Right hindlimb (tissue), 1 donor: Measurements from ENCODE around the gene PLEKHA8.
"Not testable (repeated sequence)": the region's sequence is repeated elsewhere in the genome, so short reads cannot be mapped to it uniquely, and the experiment has no call there.

Source experiments
- DNase-seq: peaks from one replicate; pipeline ENCODE4 v3.0.0-alpha.2; 2018

The PLEKHA8 gene

DNA sequence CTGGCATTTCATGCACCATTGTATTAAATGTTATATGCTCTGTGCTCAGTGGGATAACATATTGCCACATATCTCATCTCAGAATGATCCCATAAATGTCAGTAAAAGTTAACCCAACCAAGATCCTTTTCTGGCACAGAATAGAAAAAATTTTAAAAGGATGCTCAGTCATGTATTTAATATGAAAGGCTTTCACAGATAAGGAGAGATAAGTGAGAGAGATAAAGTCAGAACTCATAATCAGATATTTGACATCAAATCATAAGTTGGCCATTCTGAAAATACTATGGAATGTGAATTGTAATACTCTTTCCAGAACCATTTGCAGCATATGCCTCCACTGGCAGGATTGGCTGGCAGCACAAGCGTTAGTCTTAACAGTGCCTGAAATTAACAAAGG lies 38.5 kb downstream of the PLEKHA8 start:
- no peak for DNase-seq

DNA sequence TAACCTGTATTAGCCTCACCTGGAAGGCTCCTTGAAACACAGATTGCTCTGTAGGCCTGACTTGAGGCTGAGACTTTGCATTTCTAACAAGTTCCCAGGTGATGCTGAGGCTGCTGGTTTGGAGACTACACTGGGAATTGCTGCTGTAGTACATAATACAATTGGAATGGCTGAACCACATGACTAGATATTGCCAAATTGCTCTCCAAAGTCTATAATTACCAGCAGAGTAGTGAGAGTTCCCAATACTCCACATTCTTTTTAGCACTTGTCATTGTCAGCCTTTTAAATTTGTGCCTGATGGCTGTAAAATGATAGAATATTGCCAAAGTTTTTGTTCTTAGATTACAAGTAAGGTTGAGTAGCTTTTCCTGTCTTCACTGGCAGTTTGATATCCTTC lies 39.9 kb downstream of the PLEKHA8 start:
- no peak for DNase-seq

DNA sequence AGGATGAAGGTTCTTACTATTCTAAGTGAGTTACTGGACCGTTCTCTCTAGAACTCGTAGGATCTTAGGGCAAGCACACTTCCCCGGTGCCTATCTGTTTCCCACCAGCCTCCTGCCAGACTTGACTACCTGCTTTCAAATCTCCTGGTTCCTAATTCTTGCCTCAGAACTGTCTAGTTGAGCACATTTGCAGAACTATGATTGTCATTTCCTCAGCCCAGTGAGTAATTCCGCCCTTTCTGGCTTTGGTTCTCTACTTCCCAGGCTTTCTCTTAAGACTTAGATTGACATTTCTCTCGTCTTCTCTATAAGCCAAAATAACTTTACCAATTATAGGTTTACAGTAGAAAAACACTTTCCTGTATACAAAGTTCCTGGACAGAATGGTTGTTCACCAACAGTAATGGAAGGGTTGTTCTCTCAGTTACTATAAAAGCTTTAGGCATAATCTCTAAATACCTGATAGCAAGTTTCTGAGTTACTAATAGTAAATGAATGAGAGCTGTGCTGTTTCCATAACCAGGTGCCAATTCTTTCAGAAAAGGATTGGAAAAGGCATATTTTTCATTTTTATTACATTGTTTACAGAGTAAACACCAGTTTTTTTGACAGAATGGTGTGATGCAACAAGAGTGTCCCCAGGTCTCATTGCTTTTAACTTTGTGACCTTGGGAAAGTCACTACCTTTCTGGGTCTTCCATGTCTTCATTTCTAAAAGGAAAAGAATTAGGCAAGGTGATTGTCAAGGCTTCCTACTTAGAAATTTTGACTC lies 41.1 kb downstream of the PLEKHA8 start:
- no peak for DNase-seq

DNA sequence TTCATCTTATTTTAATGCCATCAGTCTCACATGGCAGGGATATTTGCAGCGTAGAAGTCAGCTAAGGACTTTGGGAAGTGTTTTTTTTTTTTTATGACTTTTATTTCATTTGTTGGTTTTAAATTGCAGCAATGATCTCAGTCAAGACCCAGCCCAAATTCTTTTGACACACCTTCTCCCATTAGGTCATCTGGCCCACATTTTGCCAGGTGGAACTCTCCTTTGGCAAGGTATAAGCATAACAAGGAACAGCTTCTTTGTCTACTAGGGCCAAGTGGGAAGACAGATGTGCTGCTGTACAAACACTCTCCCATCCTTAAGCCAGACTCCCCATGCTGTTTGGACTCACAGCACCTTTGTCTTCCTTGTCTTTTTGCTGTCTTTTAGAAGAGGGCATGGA lies 41.8 kb downstream of the PLEKHA8 start:
- no peak for DNase-seq

DNA sequence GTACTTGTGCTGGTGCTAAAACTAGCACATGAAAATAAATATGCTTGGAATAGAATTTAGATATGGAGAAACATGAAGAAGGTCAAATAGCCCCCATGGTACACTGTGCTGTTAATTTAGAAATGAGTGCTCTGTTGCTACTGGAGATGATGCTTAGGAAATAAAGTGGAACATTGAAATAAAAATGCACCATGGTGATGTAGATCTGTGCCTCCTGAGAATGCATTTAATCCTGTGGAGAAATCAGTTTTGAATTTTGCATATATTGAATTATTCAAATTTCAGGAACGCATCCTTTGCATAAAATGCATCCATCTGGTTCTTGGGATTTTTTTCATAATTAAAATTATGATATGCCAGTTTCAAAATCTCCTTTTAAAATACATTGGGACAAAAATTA lies 44.5 kb downstream of the PLEKHA8 start:
- no peak for DNase-seq

DNA sequence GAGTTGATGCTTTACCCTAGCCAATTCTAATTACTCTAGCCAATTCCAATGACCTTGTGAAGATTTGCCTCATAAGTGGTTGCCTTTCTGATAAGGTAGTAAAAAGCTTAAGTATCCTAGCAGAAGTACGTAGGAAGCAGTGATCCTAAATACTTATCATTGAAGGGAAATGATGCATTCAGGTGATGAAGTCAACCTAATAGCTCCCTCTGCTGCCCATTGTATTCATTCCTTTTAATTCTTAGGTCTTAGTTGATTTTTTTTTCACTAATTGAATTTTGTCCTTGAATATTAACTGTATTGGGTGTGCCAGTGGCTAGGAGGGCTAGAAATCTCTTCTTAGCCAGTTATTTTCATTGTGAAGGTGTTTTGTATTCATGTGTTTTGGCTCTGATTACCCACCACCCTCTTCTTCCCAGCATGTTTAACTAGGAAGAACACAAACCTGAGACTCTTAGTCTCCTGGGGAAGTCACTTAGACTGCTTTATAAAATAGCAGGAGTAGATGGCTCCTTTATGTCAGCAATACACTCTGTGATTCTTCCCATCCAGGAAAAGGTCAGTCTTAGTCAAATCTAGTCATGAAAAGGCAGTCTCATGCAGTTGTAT lies 46.3 kb downstream of the PLEKHA8 start:
- DNase-seq = no peak

DNA sequence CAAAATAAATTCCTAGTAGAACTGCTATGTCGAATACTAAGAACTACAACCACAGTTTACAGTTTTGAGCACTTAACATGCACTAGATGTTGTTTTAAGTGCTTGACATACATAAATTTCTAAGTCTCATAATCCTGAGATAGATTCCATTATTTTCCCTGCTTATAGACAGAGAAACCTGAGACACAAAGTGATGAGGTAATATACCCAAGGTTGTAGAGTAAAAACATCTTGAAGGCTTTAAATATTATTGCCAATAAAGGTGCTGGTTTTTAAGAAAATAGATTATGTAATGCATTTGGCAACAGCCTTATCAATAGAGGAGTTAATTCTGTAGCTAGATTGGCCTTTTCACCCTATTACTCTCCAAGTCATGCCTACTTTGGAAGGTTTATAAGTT lies 48.2 kb downstream of the PLEKHA8 start:
- no peak for DNase-seq

DNA sequence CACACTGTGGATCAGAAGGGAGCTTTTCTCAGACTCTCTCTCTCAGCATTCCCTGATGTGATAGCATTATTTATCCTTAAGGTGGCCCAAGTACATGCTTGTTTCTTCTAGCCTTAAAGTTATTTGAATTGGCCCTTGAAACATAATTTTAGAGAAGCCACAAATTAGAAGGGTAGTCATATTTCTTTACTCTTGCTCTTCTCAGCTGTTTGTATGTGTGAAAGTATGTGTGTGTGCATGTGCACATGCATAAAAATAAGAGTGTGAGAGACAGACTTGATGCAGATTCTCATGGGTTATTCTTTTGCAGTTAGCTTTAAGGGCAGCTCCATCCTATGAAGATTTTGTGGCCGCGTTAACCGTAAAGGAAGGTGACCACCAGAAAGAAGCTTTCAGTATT lies 50.1 kb downstream of the PLEKHA8 start:
- no peak for DNase-seq

DNA sequence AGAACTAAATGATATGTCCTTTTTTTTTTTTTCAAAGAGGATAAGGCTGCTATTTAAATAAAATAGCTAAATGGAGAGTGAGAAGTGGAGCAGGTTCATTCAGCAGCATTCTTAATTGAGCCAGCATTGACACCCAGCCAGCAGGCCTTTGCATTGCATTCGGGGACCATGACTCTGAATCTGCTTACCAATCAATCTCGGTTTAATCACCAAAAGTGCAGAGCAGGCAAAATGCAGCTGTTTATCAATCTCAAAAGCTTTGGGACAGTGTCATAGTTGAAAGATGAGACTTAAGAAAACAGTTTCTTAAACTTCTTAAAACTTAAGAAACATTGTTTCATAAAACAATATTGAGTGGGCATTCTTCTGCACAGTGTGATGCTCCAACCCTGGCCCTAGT lies 51.7 kb downstream of the PLEKHA8 start:
- DNase-seq = no peak

DNA sequence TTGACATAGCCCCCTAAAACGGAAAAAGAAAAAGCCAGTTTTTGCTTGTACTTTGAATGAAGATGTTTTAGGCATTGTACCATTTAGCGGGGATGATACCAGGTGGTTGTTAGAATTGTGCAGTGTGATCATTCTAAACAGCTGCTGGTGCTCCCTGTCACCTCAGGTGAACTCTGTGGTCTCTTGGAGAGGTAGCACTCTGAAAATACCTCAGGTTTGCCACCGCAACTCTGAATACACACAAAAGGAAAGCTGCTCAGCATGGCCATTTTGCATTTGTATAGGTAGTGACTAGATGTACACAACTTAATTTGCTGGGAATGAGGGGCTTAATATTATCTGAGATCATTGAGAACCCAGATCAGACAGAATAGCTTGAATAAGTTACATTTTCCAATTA lies 52.6 kb downstream of the PLEKHA8 start:
- DNase-seq = no peak

DNA sequence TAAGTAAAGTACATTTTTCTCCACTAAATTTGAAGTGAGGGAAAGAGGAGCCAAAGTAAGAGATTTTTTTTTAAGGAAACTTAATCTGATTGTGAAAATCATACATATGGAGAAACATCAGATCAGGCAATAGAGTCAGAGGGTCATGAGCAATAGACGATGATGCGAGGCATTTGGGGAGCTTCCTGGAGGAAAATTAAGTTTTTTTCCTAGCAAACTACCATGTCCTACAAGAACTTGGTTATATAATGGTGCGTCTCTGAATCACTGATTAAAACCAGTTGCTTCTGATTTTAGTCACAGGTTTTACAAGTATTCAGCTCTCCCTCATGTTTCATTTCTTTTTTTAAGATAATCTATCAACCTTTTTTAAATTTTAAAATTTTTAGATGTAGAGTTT lies 54.5 kb downstream of the PLEKHA8 start:
- DNase-seq = no peak

DNA sequence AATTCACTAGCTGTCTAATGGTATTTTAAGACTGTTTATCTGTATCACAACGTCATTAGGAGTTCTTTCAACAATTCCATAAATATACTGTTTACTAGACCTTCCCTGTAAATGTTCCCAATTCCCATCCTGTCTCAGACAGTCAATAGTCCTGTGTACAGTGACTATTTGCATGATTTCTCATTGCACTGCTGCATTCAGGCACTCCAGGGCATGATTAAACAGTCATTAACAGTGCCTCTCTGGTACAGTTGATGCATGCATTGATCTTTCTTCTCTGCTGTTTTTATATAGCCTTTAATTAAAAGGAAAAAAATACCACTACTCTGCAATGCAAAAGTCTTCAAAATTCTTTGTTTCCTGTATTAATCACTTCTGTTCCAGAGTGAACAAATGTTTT lies 55.1 kb downstream of the PLEKHA8 start:
- DNase-seq = no peak

DNA sequence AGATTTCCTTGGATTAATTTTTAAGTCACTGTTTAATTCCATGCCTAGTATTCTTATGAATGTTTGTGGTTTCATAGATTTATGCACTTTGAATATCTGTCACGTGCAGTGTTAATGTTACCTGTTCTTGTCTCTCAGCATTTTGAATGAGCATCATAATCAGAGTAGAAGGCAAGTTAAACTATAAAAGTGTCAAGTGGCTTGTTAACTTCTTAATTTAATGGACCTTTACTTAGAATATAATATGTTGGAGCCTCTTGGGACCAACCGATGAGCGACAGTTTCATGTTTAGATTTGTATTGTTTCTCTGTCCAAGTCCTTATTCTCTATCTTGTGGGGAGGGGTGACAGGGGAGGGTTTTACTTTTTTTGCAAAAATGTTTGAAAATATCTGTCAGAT lies 56.0 kb downstream of the PLEKHA8 start:
- DNase-seq = no peak

DNA sequence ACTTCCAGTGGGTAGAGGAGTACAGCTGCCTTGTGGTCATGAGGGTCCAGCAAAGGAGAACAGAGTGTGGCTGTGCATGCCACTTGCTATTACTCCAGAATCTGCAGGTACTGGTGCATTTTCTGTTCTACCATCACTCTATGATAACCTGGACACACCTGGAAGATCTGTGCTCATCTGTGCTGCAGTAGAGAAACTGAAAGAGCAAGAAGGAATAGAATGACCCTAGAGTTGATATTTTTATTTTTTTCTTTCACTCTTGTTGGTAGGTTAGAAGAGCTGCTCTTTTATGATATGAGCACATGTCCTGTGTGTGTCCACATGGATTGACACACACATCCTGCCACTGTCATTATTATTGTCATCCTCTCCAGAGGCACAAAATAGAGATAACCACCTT lies 58.3 kb downstream of the PLEKHA8 start:
- DNase-seq = no peak

DNA sequence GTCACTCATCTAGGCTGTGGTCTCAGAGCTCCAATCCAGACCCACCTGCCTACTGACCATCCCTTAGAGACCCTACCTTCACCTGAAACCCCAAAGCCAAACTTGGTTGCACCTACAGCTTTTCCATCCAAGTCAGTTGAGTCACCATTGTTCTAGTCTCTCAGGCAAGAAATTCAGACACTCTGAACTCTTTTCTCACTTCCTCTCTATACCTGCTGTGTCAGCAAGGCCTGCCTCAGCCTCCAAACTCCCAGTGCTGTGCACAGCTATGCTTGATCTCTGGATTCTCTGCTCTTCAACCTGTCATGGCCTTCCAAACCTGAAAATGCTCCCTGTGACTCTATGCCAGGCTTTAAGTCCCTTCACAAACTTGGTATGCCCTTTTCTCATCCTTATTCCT lies 59.2 kb downstream of the PLEKHA8 start:
- DNase-seq = no peak

DNA sequence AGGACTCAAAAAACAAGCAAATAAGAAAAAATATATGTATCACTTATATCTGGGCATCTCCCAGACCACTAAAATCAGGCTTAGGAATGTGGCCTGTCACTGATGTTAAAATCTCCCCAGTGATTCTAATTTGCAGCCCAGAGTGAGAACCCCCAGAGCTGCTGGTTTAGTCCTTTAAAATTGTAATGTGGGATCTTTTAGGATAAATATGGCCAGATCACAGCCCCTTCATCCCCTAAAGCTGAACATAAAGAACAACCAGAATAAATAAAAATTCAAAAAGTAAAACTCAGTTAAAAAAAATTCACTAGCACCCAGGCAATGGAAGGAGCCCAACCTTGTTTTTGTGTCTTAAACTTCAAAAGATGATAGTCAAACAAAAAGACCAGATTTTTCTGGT lies 60.1 kb downstream of the PLEKHA8 start:
- no peak for DNase-seq

DNA sequence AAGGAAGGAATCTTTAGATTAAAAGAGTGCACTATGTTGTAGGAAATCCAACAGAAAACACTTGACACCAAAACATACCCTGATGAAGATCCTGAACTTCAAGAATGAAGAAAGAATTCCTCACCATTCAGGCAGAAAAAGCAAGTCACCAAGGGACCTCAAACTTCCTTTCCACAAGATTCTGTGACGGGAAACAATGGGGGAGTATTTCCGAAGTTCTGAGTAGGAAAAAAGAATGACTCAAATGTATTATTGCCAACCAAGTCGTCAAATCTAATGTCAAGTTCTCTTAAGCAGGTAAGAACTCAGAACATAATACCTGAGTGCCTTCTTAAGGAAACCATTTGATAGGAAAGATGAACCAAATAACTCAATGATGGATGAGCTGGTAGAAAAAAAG lies 61.9 kb downstream of the PLEKHA8 start:
- DNase-seq = no peak

DNA sequence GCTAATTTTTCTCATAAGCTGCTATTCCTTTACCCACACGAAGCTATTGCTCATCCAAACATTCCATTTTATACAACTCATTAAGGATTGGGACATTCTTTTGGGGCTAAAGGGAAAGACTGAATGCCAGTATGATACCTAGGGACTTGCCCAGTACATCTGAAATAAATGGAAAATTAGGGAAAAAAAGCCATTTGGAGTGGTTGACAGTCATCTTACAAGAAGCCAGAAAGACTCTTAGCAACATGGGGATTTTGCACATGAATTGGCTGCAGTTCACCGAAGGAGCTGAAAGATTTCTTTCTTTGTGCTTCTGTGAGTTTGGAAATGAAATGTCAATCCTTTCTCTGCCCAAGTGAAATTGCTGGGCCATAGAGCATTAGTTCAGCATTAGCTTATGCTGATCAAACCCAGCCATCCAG lies 63.3 kb downstream of the PLEKHA8 start:
- DNase-seq = no peak

DNA sequence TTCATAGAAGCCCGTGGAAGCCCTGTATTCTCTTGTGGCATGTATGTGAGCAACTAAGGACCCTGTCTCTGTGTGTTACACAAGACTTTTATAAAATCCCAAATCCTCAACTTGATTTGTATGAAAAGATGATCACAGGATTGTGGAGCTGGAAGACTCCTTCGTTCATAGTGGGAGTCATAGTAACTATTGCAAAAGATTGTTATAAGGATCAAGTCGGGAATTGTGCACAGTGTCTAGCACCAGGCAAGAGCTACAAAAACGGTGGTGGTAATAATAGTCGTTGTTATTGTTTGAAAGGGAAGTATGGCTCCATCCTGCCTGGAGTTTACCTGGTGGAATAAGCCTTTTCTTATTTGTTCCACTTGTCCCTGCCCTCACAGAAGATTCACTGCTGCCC lies 63.8 kb downstream of the PLEKHA8 start:
- no peak for DNase-seq

DNA sequence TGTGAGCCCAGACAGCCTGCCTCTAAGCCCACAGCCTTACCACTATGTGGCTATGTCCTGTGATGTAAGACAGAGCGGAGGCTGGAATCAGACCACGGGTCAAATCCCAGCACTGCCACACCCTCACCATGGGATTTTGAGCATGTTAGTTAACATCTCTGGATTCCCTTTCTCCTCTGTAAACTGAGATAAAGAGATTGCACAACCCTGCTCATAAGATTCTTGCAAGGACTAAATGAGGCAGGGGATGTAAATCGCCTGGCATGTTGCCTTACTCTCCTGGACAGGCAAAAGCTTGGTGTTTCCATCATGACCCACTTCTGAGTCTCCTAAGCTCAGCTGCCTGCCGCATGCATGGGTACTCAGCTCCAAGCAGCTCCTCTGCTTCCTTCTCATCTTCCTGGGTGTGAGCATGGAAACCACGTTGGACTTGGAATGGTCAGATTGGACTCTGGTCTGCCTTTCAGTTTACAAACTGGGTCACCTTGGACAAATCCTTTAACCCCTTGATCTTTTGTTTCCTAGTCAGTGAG lies 65.3 kb downstream of the PLEKHA8 start:
- DNase-seq = no peak

DNA sequence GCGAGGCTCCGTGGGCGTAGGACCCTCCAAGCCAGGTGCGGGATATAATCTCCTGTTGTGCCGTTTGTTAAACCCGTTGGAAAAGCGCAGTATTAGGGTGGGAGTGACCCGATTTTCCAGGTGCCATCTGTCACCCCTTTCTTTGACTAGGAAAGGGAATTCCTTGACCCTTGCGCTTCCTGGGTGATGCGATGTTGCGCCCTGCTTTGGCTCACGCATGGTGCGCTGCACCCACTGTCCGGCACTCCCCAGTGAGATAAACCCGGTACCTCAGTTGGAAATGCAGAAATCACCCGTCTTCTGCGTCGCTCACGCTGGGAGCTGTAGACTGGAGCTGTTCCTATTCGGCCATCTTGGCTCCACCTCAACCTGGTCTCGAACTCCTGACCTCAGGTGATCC lies 70.4 kb downstream of the PLEKHA8 start:
- not testable (repeated sequence) for DNase-seq

DNA sequence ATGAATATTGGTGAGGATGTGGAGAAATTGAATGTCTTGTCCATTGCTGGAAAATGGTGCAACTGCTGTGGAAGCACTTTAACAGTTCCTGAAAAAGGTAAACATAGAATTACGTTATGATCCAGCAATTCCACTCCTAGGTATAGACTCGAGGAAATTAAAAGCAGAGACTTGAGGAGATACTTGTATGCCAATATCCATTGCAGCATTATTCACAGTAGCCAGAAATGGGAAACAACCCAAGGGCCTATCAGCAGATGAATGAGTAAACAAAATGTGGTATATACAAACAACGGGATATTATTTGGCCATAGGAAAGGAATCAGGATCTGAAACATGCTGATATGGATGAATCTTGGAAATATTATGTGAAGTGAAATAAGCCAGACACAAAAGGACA lies 74.1 kb downstream of the PLEKHA8 start:
- DNase-seq = no peak

DNA sequence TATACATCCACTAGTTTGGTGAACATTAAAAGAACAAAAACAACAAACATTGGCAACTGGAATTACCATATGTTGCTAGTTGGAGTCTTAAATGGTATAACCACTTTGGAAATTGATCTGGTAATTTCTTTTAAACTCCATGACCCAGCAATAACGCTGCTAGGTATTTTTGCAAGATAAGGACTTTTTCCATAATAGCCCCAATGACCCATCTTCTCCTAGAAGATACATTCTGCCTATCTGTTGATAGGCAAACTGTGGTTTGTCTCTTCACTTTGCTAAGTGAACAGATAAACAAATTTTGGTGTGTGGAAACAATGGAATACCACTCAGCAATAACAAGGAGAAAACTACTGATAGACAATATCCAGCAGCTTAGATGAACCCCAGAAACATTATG lies 75.9 kb downstream of the PLEKHA8 start:
- DNase-seq = no peak

DNA sequence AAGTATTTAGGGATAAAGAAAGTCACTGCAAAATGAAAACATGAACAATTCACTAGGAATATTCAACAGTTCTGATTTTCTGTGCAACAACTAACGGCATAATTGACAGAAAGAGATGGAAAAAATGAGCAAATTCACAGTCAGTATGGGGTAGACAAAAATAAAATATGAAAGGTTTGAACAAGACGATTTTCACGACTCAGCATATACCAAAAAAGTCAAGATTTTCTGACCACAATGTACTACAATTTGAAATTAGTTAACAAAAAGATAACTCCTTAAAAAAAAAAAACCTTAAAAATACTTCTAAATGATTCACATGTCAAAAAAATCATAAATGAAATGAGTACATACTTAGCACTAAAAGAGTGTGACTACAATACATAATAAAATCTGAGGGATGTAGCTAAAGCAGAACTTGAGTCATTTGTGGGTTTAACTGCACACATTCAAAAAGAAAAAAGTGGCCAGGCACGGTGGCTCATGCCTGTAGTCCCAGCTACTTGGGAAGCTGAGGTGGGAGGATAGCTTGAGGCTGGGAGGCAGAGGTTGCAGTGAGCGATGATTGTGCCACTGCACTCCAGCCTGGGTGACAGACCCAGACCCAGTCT lies 84.0 kb downstream of the PLEKHA8 start:
- DNase-seq = no peak
